DOHH2 (cell line): Measurements from ENCODE around the gene LYPD3.

Experiments used
- H3F3A ChIP-seq: fragments of 200-600 bp; sonication (generic), shearing (Covaris generic); 2 replicates; pipeline ENCODE4 v1.6.0; 2016; ENCODE audit warnings: antibody characterized with exemption, mild to moderate bottlenecking; ENCODE audit not compliant: control insufficient read depth, insufficient read depth
- H3K27ac ChIP-seq: fragments of 200-600 bp; sonication (generic); 2 replicates; pipeline ENCODE4 v1.5.1; 2014; ENCODE audit warnings: low read depth, mild to moderate bottlenecking, low read length, moderate library complexity
- H3K27me3 ChIP-seq: fragments of 200-600 bp; sonication (generic); 2 replicates; pipeline ENCODE4 v1.6.1; 2014; ENCODE audit warnings: mild to moderate bottlenecking, low read length, mixed read lengths; ENCODE audit not compliant: control insufficient read depth
- H3K36me3 ChIP-seq: fragments of 200-600 bp; sonication (generic); 2 replicates; pipeline ENCODE4 v1.6.1; 2014; ENCODE audit warnings: mild to moderate bottlenecking, low read length, moderate library complexity, mixed read lengths; ENCODE audit not compliant: control insufficient read depth
- H3K4me1 ChIP-seq: fragments of 200-600 bp; sonication (generic); 2 replicates; pipeline ENCODE4 v1.6.1; 2014; ENCODE audit warnings: mild to moderate bottlenecking, low read length, mixed read lengths; ENCODE audit not compliant: control insufficient read depth
- H3K4me2 ChIP-seq: fragments of 200-600 bp; sonication (generic); 2 replicates; pipeline ENCODE4 v1.6.0; 2014; ENCODE audit warnings: mild to moderate bottlenecking, low read length, moderate library complexity
- H3K4me3 ChIP-seq: fragments of 200-600 bp; sonication (generic); 2 replicates; pipeline ENCODE4 v1.5.1; 2014; ENCODE audit warnings: mild to moderate bottlenecking, low read length, mixed read lengths
- H3K79me2 ChIP-seq: fragments of 200-600 bp; sonication (generic); 2 replicates; pipeline ENCODE4 v1.6.1; 2014; ENCODE audit warnings: mild to moderate bottlenecking, low read length, mixed read lengths; ENCODE audit not compliant: control insufficient read depth
- H3K9me2 ChIP-seq: fragments of 200-600 bp; sonication (generic); replicated peaks from 2 replicates; pipeline ENCODE4 v1.6.1; 2014; ENCODE audit warnings: mild to moderate bottlenecking, low read length, mixed read lengths; ENCODE audit not compliant: control insufficient read depth
- H3K9me3 ChIP-seq: fragments of 200-600 bp; sonication (generic); 2 replicates; pipeline ENCODE4 v1.6.1; 2014; ENCODE audit warnings: antibody characterized with exemption, low read length, mixed read lengths; ENCODE audit not compliant: control insufficient read depth, insufficient read depth
- H4K20me1 ChIP-seq: fragments of 200-600 bp; sonication (generic); 2 replicates; pipeline ENCODE4 v1.6.0; 2014; ENCODE audit warnings: low read depth, mild to moderate bottlenecking, antibody characterized with exemption, low read length, moderate library complexity; ENCODE audit not compliant: control insufficient read depth, insufficient read depth
- CTCF ChIP-seq: fragments of 200-600 bp; sonication (generic); IDR thresholded peaks from one replicate; pipeline ENCODE4 v1.5.1; 2014; ENCODE audit warnings: antibody characterized with exemption, mild to moderate bottlenecking, low read depth, low read length; ENCODE audit not compliant: poor library complexity, severe bottlenecking
- EZH2phosphoT487 ChIP-seq: fragments of 200-600 bp; sonication (generic); IDR thresholded peaks from 2 replicates; pipeline ENCODE4 v1.6.1; 2017; ENCODE audit warnings: borderline replicate concordance, mild to moderate bottlenecking, antibody characterized with exemption, low read length, moderate library complexity, mixed read lengths

The LYPD3 gene

GRCh38 chr19:43507880-43508279 is 42.5 kb upstream of the LYPD3 start:
- H3K9me2 ChIP-seq = no peaks in the 10 kb centered on the region
- no peak overlapping the region for H3K4me2 ChIP-seq
- no peak overlapping the region for H3K4me3 ChIP-seq
- TF ChIP-seq CTCF = no peak
- TF ChIP-seq EZH2phosphoT487 = no peak
- H3K9me3 ChIP-seq = no peaks in the 10 kb centered on the region
- no peaks in the 10 kb centered on the region for H3K27me3 ChIP-seq
- no peaks in the 10 kb centered on the region for H4K20me1 ChIP-seq
- H3K27ac ChIP-seq = no peak overlapping the region
- peaks cover 2% of the 10 kb centered on the region; the same call in 1 of the 2 replicates for H3F3A ChIP-seq
- H3K4me1 ChIP-seq = peaks cover 15% of the 10 kb centered on the region
- no peaks in the 10 kb centered on the region for H3K79me2 ChIP-seq
- no peaks in the 10 kb centered on the region for H3K36me3 ChIP-seq

- TF ChIP-seq EZH2phosphoT487 (no peak), CTCF (no peak)
- Histone ChIP-seq H3F3A (peaks cover 2% of the 10 kb centered on the region; the same call in 1 of the 2 replicates), H3K4me1 (peaks cover 15% of the 10 kb centered on the region), H3K9me2 (no peaks in the 10 kb centered on the region), H3K27me3 (no peaks in the 10 kb centered on the region), H3K27ac (no peak overlapping the region), H3K4me3 (no peak overlapping the region), H3K9me3 (no peaks in the 10 kb centered on the region), H3K36me3 (no peaks in the 10 kb centered on the region), H3K79me2 (no peaks in the 10 kb centered on the region), H3K4me2 (no peak overlapping the region), H4K20me1 (no peaks in the 10 kb centered on the region)
Measured at GRCh38 chr19:43506629-43507028, 41.2 kb upstream of the LYPD3 start.

- Histone ChIP-seq H3F3A (peaks cover 2% of the 10 kb centered on the region; the same call in 1 of the 2 replicates), H4K20me1 (no peaks in the 10 kb centered on the region), H3K4me2 (no peak overlapping the region), H3K9me3 (no peaks in the 10 kb centered on the region), H3K79me2 (no peaks in the 10 kb centered on the region), H3K27me3 (no peaks in the 10 kb centered on the region), H3K9me2 (no peaks in the 10 kb centered on the region), H3K4me3 (no peak overlapping the region), H3K4me1 (peaks cover 15% of the 10 kb centered on the region), H3K27ac (no peak overlapping the region), H3K36me3 (no peaks in the 10 kb centered on the region)
- TF ChIP-seq CTCF = no peak
- TF ChIP-seq EZH2phosphoT487 = no peak
Measured at GRCh38 chr19:43505941-43506340, 40.5 kb upstream of the LYPD3 start.

GRCh38 chr19:43505186-43505456 is 39.7 kb upstream of the LYPD3 start:
- Histone ChIP-seq H3K4me3 (peak overlapping the region; percentile 76), H3K9me2 (no peaks in the 10 kb centered on the region), H4K20me1 (no peaks in the 10 kb centered on the region), H3K4me1 (peaks cover 15% of the 10 kb centered on the region), H3K27ac (no peak overlapping the region), H3K27me3 (no peaks in the 10 kb centered on the region), H3K4me2 (peak overlapping the region; percentile 79), H3F3A (peaks cover 2% of the 10 kb centered on the region; the same call in 1 of the 2 replicates), H3K36me3 (no peaks in the 10 kb centered on the region), H3K79me2 (no peaks in the 10 kb centered on the region), H3K9me3 (no peaks in the 10 kb centered on the region)
- no peak for TF ChIP-seq EZH2phosphoT487
- no peak for TF ChIP-seq CTCF
